Limb (tissue), 2 donors: Measurements from ENCODE around the gene LARP6.
"Not testable (repeated sequence)": the region's sequence is repeated elsewhere in the genome, so short reads cannot be mapped to it uniquely, and the experiment has no call there.

ENCODE experiments used
- DNase-seq, 2 donors: peaks; one replicate each; pipeline ENCODE4 v3.0.0-alpha.2; 2016; ENCODE audit errors: extremely low spot score in 2 of 2

Gene LARP6

GRCh38 chr15:70859322-70859908, 5.5 kb upstream of the LARP6 start:
- no peak for DNase-seq

- DNase-seq, result not testable (repeated sequence)
Measured at GRCh38 chr15:70858614-70859321, 4.8 kb upstream of the LARP6 start.

- no peak for DNase-seq
Measured at GRCh38 chr15:70857562-70858285, 3.8 kb upstream of the LARP6 start.

GRCh38 chr15:70856884-70857561, 3.1 kb upstream of the LARP6 start:
- DNase-seq, result peak; percentile 48 to 61

DNA sequence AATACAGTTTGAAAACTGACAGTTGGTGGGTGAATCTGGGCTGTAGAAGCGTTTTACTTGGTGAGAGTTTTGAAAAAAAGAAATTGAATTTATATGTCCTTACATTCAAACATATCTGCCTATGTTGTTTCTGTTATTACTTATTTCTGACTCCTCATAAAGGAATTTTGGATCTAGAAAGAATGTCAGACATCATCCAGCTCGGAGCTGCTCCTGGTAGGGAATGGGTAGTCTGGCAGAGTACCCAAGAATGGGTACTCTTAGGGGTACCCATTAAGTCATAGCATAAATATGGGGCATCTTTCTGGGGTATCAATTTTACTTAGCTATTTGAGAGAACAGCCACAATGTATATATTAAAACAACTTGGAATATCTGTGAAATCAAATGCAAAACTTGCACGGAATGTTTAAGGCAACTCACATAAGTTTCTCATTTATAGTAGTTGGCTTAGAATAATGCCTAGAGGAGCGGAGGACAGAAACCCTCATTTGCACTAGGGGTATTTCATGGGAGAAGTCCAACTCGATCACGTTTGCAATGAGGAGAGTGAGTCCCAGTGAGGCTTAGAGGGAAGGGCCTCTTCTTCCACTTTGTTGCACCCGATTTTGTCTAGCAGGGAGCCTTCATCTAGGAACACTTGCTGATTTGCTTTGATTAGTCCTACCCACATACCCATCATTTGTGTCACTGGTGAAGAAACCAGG, 2.4 kb upstream of the LARP6 start:
- DNase-seq, result no peak

DNA sequence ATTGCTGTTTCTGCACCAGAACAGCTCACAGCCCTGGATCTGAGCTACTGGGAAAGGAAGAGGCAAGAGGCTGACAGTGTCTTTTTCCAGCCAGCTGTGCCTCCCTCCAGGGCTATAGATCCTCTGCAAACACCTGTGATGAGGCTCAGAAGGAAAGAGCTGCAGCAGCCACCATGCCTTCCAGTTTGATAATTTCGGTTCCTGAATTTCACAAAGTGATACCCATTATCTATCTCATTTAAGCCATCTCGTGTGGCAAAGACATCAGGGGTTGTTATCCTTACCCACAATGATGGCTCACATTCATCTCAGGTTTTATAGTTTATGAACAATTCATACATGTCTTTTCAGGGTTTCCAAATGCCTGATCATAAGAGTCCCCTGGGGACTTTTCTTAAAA, 1.8 kb upstream of the LARP6 start:
- DNase-seq, result no peak

GRCh38 chr15:70854666-70854976, 664 bp upstream of the LARP6 start:
- no peak for DNase-seq

GRCh38 chr15:70853318-70853972, 512 bp downstream of the LARP6 start:
- peak in 1 of 2 donors; percentile 13 for DNase-seq

DNA sequence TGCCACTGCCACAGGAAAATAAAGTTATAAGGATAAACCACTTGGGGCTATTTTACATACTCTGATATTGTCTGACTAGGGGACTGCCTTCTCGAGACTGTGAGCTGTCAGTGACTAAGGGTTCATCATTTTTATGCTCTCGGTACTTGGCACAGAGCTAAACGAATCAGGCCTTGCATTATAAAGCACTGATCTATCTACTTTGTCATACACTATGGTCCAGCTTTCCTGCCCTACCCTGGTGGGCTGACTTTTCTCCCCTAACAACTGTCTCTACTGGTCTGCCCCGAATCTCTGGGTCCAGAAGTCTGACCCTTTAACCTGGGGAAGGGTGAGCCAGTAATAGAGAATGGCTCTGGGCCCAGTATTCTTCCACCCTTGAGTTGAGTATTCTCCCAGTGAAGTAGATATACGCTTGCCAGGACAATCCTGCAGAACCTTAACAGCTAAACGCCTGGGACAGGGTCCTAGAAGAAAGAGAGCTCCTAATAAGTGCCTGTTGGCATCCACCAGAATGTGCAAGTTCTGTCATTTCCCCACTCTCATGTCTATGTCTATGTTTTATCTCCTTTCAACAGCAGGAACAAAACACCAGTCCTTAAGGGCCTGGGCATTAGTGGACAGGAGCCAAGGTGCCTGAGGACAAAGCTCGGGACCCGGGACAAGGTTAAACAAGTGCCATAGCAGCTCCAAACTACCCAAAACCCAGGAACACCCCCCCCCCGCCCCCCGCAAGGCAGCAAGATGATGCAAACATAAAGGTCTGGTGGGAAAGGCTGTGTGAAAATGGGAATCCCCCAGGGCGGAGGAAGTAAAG, 1.2 kb downstream of the LARP6 start:
- DNase-seq, result no peak

- DNase-seq, result no peak
Measured at GRCh38 chr15:70851889-70852288, 2.1 kb downstream of the LARP6 start.

GRCh38 chr15:70845602-70846360, 8.2 kb downstream of the LARP6 start:
- DNase-seq, result no peak

DNA sequence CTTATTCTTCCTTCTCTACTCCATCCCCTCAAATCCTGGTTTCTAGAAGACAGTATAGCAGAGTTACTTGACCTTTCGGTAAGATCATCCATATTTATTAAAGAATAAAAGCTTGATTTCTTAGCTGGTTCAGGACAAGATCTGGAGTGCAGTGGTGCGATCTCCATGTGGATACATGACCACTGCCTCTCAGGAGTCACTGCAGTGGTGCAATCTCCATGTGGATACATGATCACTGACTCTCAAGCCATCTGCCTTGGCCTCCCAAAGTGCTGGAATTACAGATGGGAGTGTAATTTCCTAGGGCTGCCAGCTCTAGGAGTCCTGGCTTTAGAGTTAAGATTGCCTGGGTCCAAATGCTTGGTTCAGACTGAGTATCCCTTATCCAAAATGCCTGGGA, 16.5 kb downstream of the LARP6 start:
- DNase-seq, result no peak

GRCh38 chr15:70835841-70836240, 18.1 kb downstream of the LARP6 start:
- no peak for DNase-seq

DNA sequence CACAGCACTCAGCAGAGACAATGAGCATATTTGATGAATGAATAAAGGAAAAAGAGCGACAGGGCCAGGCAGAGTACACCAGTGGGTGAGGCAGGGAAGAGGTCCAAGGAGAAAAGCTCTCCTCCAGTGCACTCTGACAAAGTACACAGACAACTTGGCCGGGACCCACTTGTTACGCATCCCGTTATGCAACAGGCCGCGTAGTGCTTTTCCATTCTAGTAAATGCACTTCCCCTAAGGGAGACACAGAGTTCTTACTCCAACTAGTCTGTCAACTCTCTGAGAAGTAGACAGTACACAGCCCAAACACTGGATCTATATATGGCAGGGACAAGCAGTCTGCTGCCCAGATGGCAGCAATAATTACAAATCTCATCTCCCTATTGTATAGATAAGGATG, 18.5 kb downstream of the LARP6 start:
- DNase-seq, result no peak

DNA sequence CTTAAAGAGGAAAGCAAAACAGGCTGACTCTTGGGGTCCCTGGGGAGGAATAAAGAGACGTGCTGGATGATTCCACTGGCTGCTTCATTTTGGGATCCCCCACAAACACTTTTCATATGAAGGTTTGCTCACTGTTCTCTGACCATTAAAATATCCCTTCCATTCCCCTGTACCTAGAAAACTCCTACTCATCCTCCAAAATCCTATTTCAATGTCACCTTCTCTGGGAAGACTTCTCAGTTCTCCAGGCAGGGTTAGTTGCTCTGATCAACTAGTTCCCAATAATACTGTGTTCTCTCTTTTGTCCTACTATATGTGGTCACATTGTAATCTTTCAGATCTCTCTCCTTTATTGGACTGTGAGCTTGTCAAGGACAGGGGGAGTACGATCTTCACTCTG, 19.0 kb downstream of the LARP6 start:
- no peak for DNase-seq

DNA sequence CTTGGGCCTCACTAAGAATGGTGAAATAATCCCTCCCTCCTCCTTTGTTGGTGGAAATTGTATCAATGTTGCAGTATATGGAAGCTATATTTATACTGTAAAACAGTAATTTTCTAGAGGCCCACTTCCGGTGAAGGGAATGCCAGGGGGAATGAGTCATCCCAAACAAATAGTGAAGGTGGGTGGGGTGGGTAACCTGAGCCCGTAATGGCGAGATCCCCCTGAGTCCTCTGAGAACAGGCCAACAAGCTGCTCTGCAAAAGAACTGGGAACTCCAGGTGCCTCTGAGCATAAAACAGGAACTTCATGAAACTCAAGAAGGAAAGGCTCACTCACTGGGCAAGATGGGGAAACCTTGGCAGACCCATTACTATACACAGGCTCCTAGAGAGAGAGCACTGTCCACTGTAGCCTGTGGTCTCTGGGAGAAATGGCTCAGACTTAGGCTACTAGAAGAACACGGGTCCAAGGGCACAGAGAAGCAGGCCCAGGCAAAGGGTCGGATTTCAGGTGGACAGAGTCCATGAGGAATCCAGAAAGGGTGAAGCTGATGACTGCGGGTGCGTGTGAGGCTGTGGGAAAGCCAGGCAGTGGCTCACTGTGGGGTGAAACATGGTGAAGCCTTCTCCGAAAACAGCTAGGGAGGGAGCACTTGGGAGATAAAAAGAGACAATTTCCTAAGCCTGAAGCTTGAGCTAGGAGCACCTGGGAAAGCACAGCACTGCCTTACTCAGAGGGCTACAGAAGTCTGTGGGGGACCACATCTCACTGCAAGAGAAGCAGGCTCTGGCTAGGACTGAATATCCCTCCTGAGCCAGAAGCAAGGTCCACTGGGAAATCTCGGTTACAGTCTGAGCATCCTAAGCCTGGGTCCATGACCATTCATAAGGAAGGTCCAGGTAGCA, 19.8 kb downstream of the LARP6 start:
- DNase-seq, result peak; percentile 61 to 63

DNA sequence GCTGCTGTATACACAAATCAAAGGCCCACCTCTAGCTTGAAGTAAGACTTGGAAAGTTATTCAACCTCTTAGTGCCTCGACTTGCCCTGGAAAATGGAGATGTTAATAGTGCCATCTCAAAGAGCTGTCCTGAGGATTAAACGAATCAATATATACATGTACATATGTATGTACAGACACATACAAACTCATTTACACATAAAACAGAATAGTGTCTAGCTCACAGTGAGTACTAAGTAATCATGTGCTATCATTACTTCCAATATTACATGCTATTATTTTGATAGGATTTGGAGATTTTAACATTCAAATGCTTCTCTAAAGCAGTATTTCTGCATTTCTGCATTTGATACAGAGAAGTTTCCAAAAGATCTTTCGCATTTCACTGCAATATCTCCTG, 20.5 kb downstream of the LARP6 start:
- DNase-seq, result no peak

- DNase-seq, result no peak
Measured at GRCh38 chr15:70832176-70832575, 21.8 kb downstream of the LARP6 start.
